Common myeloid progenitor, CD34-positive (primary cell): ENCODE results near the gene FBN1.

ENCODE experiments used
- CTCF ChIA-PET: fragments of 350-600 bp; sonication (Branson Sonifier 250); formaldehyde crosslinking; loops from one replicate; lab custom pipeline; 2021; ENCODE audit warnings: antibody characterized with exemption; lab: Charles Lee
- POLR2A ChIA-PET: fragments of 350-600 bp; sonication (Branson Sonifier 250); formaldehyde crosslinking; loops from one replicate; lab custom pipeline; 2021; ENCODE audit warnings: antibody characterized with exemption; lab: Charles Lee
- DNase-seq, 3 donors: peaks; one replicate each; pipeline versions ENCODE4 v3.0.0 to v3.0.0-alpha.2; 2013
- H3K27ac ChIP-seq, 2 experiments: 1 replicate in 1 of 2; 2 replicates in 1 of 2; pipeline ENCODE4 v1.7.0; 2013; ENCODE audit warnings: inconsistent platforms in 2 of 2, low read length in 2 of 2, mild to moderate bottlenecking in 2 of 2, low read depth in 1 of 2, moderate library complexity in 1 of 2; ENCODE audit not compliant: severe bottlenecking in 2 of 2, insufficient read depth in 1 of 2, poor library complexity in 1 of 2
- H3K27me3 ChIP-seq, 5 experiments: replicated peaks in 2 of 5; 1 replicate in 3 of 5; 2 replicates in 2 of 5; pipeline versions ENCODE4 v1.6.1 to v1.7.0; 2013; ENCODE audit warnings: low read length in 4 of 5, mild to moderate bottlenecking in 2 of 5, moderate library complexity in 2 of 5, inconsistent platforms in 1 of 5; ENCODE audit not compliant: insufficient read depth in 5 of 5, control insufficient read depth in 4 of 5
- H3K36me3 ChIP-seq, 4 experiments: 1 replicate in 2 of 4; 2 replicates in 2 of 4; pipeline versions ENCODE4 v1.6.1 to v1.7.0; 2013; ENCODE audit warnings: low read length in 3 of 4, control low read depth in 1 of 4, mild to moderate bottlenecking in 1 of 4; ENCODE audit not compliant: control insufficient read depth in 4 of 4, insufficient read depth in 4 of 4
- H3K4me1 ChIP-seq, 4 experiments: 1 replicate in 3 of 4; 2 replicates in 1 of 4; pipeline versions ENCODE4 v1.6.1 to v1.7.1; 2013; ENCODE audit warnings: low read length in 3 of 4, mild to moderate bottlenecking in 3 of 4, control low read depth in 1 of 4, inconsistent platforms in 1 of 4, moderate library complexity in 1 of 4; ENCODE audit not compliant: control insufficient read depth in 4 of 4, insufficient read depth in 4 of 4; ENCODE audit errors: control extremely low read depth in 1 of 4
- H3K4me3 ChIP-seq, 7 experiments: 1 replicate in 4 of 7; 2 replicates in 3 of 7; pipeline versions ENCODE4 v1.5.1 to v1.7.0; 2013; ENCODE audit warnings: mild to moderate bottlenecking in 7 of 7, low read length in 6 of 7, moderate library complexity in 6 of 7, inconsistent platforms in 2 of 7, low read depth in 2 of 7, control low read depth in 1 of 7; ENCODE audit not compliant: insufficient read depth in 4 of 7, control insufficient read depth in 1 of 7; ENCODE audit errors: extremely low read depth in 1 of 7
- H3K9me3 ChIP-seq, 5 experiments: 1 replicate in 4 of 5; 2 replicates in 1 of 5; pipeline versions ENCODE4 v1.6.1 to v1.7.1; 2013; ENCODE audit warnings: low read length in 4 of 5, mild to moderate bottlenecking in 2 of 5, inconsistent platforms in 1 of 5, low read depth in 1 of 5, moderate library complexity in 1 of 5; ENCODE audit not compliant: control insufficient read depth in 4 of 5, insufficient read depth in 2 of 5; ENCODE audit errors: control extremely low read depth in 1 of 5
- WGBS: methylation state at CpG from one replicate; pipeline ENCODE4 v1.1.5; 2013; ENCODE audit not compliant: insufficient coverage; 5-methylcytosine and 5-hydroxymethylcytosine counted together

Gene FBN1

GRCh38 chr15:48447657-48448056 is 197.9 kb downstream of the FBN1 start:
- H3K4me1 ChIP-seq, result peaks cover 0 to 14% (median 1%) of the 10 kb centered on the region in 4 experiments
- no peaks in the 10 kb centered on the region for H3K27me3 ChIP-seq
- H3K36me3 ChIP-seq, result peaks cover 0 to 22% (median 4%) of the 10 kb centered on the region in 4 experiments
- H3K4me3 ChIP-seq, result no peak overlapping the region
- WGBS, result 100% methylated on average over 1 of the region's 1 CpG
- H3K9me3 ChIP-seq, result no peaks in the 10 kb centered on the region
- H3K27ac ChIP-seq, result no peak overlapping the region
- ChIA-PET CTCF (interaction anchor here (1.9 kb wide), 1 partner anchor 11 kb away, joined by 3 read pairs; no protein-coding TSS in a partner anchor), POLR2A (no interaction called here)
- no peak for DNase-seq

GRCh38 chr15:48447058-48447457 is 198.5 kb downstream of the FBN1 start:
- Histone ChIP-seq H3K27ac (no peak overlapping the region), H3K36me3 (peaks cover 0 to 26% (median 4%) of the 10 kb centered on the region in 4 experiments), H3K9me3 (no peaks in the 10 kb centered on the region), H3K4me1 (peaks cover 0 to 14% (median 1%) of the 10 kb centered on the region in 4 experiments), H3K27me3 (no peaks in the 10 kb centered on the region), H3K4me3 (no peak overlapping the region)
- POLR2A ChIA-PET, result no interaction called here
- CTCF ChIA-PET, result interaction anchor here (1.9 kb wide), 1 partner anchor 10 kb away, joined by 3 read pairs; no protein-coding TSS in a partner anchor
- no CpG with 5 or more reads among the region's 1 CpG for WGBS
- no peak for DNase-seq

GRCh38 chr15:48442011-48442410 is 203.5 kb downstream of the FBN1 start:
- WGBS, result 100% methylated on average over 1 of the region's 2 CpGs
- H3K36me3 ChIP-seq, result peaks cover 0 to 35% (median 7%) of the 10 kb centered on the region in 4 experiments
- POLR2A ChIA-PET, result no interaction called here
- no peaks in the 10 kb centered on the region for H3K4me1 ChIP-seq
- H3K27ac ChIP-seq, result no peak overlapping the region
- CTCF ChIA-PET, result no interaction called here
- no peaks in the 10 kb centered on the region for H3K27me3 ChIP-seq
- H3K9me3 ChIP-seq, result no peaks in the 10 kb centered on the region
- DNase-seq, result no peak
- no peak overlapping the region for H3K4me3 ChIP-seq

GRCh38 chr15:48440084-48440483 is 205.4 kb downstream of the FBN1 start:
- CTCF ChIA-PET, result interaction anchor here (0.6 kb wide), 1 partner anchor 83 kb away, joined by 3 read pairs; no protein-coding TSS in a partner anchor
- H3K4me1 ChIP-seq, result no peaks in the 10 kb centered on the region
- no peak overlapping the region for H3K4me3 ChIP-seq
- 100% methylated on average over 2 of the region's 3 CpGs for WGBS
- no peaks in the 10 kb centered on the region for H3K9me3 ChIP-seq
- no peak for DNase-seq
- H3K36me3 ChIP-seq, result peaks cover 0 to 30% (median 4%) of the 10 kb centered on the region in 4 experiments
- no peaks in the 10 kb centered on the region for H3K27me3 ChIP-seq
- POLR2A ChIA-PET, result no interaction called here
- H3K27ac ChIP-seq, result no peak overlapping the region

- H3K4me3 ChIP-seq, result no peak overlapping the region
- H3K4me1 ChIP-seq, result no peaks in the 10 kb centered on the region
- peaks cover 0 to 29% (median 11%) of the 10 kb centered on the region in 4 experiments for H3K36me3 ChIP-seq
- 100% methylated on average over 1 of the region's 3 CpGs for WGBS
- no peaks in the 10 kb centered on the region for H3K9me3 ChIP-seq
- H3K27me3 ChIP-seq, result no peaks in the 10 kb centered on the region
- CTCF ChIA-PET, result interaction anchor here (1.3 to 1.4 kb wide), 2 partner anchors 10 to 13 kb away, joined by 3 read pairs; no protein-coding TSS in a partner anchor
- H3K27ac ChIP-seq, result no peak overlapping the region
- POLR2A ChIA-PET, result no interaction called here
- DNase-seq, result no peak
Observed at GRCh38 chr15:48437178-48437577, 208.3 kb downstream of the FBN1 start.

DNA sequence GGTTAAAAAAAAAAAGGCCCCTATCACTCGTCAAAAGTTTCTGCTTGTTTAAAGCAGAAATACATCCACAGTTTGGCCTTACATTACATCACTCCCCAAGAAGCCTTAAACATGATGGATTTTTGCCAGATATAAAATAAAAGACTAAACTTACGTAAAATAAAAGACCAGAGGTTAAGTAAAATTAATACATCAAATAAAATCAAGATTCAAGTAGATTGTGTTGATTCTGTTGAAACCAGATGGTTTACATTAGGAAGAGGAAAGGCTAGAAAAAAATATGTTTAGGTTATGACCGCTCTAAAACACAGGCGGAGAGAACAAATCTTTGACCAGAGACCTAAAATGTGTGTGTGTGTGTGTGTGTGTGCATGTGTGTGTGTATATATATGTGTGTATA is 210.2 kb downstream of the FBN1 start:
- POLR2A ChIA-PET, result no interaction called here
- H3K36me3 ChIP-seq, result peaks cover 0 to 21% (median 11%) of the 10 kb centered on the region in 4 experiments
- no peak for DNase-seq
- 100% methylated on average over 3 of the region's 4 CpGs for WGBS
- no peaks in the 10 kb centered on the region for H3K9me3 ChIP-seq
- H3K27me3 ChIP-seq, result no peaks in the 10 kb centered on the region
- CTCF ChIA-PET, result no interaction called here
- H3K27ac ChIP-seq, result no peak overlapping the region
- no peaks in the 10 kb centered on the region for H3K4me1 ChIP-seq
- no peak overlapping the region for H3K4me3 ChIP-seq

DNA sequence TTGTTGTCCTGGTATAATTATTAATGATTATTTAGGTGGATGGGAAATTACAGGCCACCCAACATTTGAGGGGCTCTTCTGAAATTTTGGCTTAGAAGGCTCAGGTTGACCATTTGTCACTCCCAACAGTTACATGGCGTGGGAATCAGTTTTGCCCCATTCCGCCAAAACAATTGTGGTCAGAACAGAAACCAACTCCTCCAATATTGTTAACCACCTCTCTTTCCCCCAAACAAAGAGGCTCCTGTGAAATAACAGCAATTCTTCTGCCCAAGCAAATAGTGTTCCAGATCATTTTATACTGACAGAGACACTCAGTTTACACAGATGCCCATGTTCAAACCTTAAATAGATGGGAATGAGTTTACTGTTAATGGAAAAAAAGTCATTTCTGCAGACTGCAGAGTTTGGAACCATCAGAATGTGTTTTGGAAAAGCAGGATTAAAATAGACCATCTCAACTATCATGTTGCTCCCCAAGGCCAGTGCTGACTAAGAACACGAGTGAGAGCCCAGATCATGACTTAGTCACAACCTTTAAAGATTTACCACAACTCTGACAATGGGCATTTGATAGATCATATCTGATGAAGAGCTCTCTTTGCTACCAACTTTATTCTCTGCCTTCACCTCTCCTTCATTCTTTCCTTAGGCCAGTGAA is 212.2 kb downstream of the FBN1 start:
- ChIA-PET CTCF (no interaction called here), POLR2A (no interaction called here)
- no peak for DNase-seq
- Histone ChIP-seq H3K27me3 (no peaks in the 10 kb centered on the region), H3K36me3 (peaks cover 0 to 24% (median 12%) of the 10 kb centered on the region in 4 experiments), H3K4me3 (no peak overlapping the region), H3K27ac (no peak overlapping the region), H3K9me3 (no peaks in the 10 kb centered on the region), H3K4me1 (no peaks in the 10 kb centered on the region)
- 80% methylated on average over 1 of the region's 3 CpGs for WGBS
